ENCODE data around the gene ASIC4.

Gene ASIC4

DNA sequence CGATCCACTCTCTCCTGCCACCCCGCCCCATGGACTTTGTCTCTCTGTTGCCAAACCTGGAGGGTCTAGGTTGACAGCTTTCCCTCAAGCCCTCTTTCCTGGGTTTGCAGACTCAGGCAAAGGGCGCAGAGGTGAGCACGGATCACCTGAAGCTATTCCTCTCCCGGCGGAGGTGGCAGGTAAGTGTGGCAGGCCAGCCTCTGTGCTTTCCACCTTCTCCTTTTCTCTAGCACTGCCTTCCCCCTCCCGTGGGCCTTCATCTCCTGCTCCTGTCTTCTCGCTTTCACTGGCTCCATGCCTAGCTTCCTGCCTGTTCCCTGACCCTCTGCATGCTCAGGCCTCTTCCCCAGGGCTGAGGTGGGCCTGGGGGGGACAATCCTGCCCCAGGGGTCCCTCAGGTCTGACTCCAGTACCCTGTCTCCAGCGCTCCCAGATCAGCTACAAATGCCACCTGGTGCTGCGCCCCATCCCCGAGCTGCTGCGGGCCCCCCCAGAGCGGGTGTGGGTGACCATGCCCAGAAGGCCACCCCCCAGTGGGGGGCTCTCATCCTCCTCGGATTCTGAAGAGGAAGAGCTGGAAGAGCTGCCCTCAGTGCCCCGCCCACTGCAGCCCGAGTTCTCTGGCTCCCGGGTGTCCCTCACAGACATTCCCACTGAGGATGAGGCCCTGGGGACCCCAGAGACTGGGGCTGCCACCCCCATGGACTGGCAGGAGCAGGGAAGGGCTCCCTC lies 31.4 kb upstream of the ASIC4 start:
- DNase-seq: no peak

DNA sequence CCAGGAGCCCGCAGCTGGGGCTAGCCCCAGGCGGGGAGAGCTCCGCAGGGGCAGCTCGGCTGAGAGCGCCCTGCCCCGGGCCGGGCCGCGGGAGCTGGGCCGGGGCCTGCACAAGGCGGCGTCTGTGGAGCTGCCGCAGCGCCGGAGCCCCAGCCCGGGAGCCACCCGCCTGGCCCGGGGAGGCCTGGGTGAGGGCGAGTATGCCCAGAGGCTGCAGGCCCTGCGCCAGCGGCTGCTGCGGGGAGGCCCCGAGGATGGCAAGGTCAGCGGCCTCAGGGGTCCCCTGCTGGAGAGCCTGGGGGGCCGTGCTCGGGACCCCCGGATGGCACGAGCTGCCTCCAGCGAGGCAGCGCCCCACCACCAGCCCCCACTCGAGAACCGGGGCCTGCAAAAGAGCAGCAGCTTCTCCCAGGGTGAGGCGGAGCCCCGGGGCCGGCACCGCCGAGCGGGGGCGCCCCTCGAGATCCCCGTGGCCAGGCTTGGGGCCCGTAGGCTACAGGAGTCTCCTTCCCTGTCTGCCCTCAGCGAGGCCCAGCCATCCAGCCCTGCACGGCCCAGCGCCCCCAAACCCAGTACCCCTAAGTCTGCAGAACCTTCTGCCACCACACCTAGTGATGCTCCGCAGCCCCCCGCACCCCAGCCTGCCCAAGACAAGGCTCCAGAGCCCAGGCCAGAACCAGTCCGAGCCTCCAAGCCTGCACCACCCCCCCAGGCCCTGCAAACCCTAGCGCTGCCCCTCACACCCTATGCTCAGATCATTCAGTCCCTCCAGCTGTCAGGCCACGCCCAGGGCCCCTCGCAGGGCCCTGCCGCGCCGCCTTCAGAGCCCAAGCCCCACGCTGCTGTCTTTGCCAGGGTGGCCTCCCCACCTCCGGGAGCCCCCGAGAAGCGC lies 30.6 kb upstream of the ASIC4 start:
- DNase-seq: no peak

DNA sequence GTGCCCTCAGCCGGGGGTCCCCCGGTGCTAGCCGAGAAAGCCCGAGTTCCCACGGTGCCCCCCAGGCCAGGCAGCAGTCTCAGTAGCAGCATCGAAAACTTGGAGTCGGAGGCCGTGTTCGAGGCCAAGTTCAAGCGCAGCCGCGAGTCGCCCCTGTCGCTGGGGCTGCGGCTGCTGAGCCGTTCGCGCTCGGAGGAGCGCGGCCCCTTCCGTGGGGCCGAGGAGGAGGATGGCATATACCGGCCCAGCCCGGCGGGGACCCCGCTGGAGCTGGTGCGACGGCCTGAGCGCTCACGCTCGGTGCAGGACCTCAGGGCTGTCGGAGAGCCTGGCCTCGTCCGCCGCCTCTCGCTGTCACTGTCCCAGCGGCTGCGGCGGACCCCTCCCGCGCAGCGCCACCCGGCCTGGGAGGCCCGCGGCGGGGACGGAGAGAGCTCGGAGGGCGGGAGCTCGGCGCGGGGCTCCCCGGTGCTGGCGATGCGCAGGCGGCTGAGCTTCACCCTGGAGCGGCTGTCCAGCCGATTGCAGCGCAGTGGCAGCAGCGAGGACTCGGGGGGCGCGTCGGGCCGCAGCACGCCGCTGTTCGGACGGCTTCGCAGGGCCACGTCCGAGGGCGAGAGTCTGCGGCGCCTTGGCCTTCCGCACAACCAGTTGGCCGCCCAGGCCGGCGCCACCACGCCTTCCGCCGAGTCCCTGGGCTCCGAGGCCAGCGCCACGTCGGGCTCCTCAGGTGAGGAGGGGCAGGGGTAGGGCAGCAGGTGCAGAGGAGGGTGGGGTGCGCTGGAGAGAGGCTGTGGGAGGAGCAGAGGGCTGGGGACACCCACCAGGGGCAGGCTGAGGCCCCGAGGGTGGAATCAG lies 29.7 kb upstream of the ASIC4 start:
- no peak for DNase-seq

DNA sequence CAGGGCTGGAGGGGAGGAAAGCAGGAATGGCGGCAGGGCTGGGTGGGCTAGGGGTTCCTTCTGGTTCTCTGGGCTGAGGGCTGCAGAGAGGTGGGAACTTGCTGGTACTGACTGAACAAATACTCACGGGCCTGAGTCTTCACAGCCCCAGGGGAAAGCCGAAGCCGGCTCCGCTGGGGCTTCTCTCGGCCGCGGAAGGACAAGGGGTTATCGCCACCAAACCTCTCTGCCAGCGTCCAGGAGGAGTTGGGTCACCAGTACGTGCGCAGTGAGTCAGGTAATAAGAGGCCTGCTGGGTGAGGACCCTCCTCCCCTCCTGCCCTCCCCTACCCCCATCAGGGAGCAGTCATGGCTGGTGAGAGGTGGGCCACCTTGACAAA lies 29.1 kb upstream of the ASIC4 start:
- DNase-seq: no peak

DNA sequence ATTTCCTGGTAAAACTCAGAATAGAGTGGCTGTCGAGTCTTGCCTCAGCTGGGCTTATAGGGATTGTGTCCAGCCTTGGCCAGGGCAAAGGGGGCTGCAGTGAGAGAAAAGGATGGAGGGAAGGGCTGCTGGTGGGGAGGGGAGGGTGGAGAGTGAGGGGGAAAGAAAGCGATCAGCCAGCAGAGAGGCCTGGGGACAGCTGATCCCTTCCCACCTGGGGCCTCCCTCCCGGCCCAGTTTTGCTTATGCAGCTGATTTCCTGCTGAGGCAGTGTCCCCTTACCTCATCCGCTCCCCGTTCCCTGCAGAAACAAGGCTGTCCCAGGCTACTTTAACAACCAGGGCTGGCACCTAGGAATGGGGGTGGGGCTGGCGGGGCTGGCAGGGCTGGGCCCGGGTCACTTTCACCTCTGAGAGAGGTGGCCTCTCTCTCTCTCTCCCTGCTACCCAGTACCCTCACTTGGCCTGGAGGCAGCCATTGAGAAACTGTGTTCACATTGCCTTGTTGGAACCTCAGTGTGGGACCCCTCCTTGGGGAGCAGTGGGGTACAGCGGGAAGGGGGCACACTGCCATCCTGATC lies 27.8 kb upstream of the ASIC4 start:
- no peak for DNase-seq

GRCh38 chr2:219488149-219488843 lies 26.0 kb upstream of the ASIC4 start:
- no peak for DNase-seq

DNA sequence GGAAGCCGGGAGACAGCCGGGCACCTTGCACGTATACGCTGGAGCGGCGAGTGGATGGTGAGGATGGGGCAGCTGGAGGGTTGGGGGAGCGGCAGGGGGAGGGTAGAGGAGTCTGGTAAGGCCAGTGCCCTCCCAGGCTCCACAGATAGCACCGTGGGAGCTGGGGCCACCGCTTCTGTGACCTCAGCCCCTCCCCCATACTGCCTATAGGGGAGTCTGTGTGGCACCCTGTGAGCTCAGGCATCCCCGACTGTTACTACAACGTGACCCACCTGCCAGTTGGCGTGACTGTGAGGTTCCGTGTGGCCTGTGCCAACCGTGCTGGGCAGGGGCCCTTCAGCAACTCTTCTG lies 25.5 kb upstream of the ASIC4 start:
- DNase-seq: no peak

DNA sequence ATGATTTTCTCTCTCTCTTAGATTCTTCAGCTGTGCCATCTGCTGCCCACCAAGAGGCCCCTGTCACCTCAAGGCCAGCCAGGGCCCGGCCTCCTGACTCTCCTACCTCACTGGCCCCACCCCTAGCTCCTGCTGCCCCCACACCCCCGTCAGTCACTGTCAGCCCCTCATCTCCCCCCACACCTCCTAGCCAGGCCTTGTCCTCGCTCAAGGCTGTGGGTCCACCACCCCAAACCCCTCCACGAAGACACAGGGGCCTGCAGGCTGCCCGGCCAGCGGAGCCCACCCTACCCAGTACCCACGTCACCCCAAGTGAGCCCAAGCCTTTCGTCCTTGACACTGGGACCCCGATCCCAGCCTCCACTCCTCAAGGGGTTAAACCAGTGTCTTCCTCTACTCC lies 25.0 kb upstream of the ASIC4 start:
- no peak for DNase-seq

DNA sequence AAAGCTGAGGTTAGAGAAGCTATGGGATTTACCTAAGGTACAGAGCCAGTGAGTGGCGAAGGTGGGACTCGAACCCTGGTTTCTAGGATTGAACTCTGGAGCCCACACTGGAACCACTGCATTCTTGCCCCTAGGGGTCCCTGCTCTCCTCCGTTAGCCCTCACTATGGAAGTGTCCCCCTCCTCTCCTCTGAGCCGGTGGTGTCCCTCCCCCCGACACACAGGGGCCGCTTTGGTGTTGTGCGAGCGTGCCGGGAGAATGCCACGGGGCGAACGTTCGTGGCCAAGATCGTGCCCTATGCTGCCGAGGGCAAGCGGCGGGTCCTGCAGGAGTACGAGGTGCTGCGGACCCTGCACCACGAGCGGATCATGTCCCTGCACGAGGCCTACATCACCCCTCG lies 24.1 kb upstream of the ASIC4 start:
- no peak for DNase-seq

- DNase-seq: no peak
These were observed 23.6 kb upstream of the ASIC4 start for GRCh38 chr2:219490600-219491130.

GRCh38 chr2:219491278-219491963 lies 22.9 kb upstream of the ASIC4 start:
- DNase-seq: no peak

- DNase-seq: no peak
These were observed 21.7 kb upstream of the ASIC4 start for GRCh38 chr2:219492575-219492974.

DNA sequence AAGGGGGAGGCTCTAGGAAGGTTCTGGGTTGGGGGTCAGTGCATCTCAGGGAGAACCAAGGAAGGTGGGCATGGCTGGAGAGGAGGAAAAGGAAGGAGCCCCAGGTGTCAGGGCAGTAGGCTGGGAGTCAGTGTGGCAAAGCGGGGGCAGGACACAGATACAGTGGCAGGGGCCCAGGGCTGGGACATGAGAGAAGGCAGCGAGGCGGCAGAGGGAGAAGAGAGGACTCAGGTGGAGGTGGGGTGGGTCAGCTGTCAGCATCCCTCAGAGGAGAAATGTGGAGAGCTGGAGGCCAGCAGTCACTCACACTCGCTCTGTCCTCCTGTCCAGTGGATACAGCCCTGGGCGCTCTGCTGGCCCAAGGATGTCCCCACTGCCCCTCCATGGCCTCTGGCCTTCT lies 21.2 kb upstream of the ASIC4 start:
- DNase-seq: no peak

- DNase-seq: no peak
These were observed 19.2 kb upstream of the ASIC4 start for GRCh38 chr2:219494952-219495530.

GRCh38 chr2:219495531-219496122 lies 18.7 kb upstream of the ASIC4 start:
- peak; percentile 57 for DNase-seq

GRCh38 chr2:219496247-219496824 lies 17.9 kb upstream of the ASIC4 start:
- no peak for DNase-seq

DNA sequence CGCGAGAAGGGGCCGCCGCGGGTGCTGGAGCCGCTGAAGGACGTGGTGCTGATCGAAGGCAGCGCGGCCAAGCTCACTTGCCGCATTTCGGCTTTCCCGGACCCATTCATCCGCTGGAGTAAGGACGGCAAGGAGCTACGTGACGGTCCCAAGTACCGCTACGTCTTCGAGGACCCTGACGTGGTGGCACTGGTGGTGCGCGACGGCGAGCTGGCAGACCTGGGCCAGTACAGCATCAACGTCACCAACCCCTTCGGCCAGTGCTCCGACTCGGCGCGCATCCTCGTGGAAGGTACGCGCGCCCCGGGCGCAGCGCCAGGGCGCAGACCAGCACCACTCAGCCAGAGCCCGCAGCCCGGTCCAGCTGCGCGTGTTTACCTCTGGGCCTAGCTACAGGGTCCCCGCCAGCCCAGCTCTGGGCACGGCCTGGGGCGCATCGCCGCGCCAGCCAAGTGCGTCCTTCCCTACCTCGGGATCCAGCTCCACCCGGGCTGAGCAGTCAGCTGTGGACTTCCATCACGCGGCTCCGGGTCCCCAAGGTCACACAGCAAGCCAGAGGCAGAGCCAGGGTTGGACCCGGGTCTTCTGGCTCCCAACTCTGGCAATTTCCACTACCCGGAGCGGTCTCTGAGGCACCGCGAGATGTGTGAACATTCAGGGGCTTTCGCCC lies 17.3 kb upstream of the ASIC4 start:
- no peak for DNase-seq

DNA sequence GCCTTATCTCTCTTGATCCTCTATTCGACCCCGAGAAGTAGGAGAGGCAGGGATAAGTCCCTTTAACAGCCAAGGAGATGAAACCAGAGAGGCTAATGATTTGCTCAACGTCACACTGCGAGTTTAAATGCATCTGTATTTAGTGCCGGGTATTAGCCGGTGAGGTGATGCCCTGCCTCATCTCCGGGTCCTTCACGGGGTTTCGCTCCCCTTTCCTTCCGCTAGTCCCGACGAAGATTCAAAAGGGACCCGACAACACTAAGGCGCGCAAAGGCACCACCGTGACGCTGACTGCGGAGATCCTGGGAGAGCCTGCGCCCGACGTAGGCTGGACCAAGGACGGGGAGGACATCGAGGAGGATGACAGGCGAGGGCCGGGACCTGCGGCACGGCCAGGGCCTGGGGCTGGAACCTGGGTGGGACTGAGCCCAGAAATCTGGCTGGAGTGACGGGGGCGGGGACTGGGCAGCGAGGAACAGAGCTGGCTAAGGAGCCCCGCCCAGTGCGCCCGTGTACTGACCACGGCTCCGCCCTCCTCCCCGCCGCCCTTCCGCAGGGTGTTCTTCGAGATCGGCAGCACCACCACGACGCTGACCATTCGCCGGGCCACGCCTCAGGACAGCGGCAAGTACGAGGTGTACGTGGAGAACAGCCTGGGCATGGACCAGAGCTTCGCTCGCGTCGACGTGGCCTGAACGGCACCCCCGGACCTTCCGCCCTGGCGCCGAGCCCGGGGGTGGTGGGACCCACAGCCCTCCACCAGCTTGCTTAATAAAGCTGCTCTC lies 16.6 kb upstream of the ASIC4 start:
- DNase-seq: peak; percentile 50

Measured in COR-L47 (cell line).